HG03520 (cell line): Measurements from ENCODE around the gene PEA15.

Experiments
- ATAC-seq: cut with Tn5 transposase; IDR thresholded peaks from one replicate; pipeline ENCODE4 v1.9.1; 2021; ENCODE audit warnings: mild to moderate bottlenecking, moderate library complexity; ENCODE audit not compliant: unreplicated experiment

The PEA15 gene

GRCh38 chr1:160178731-160179130, 26.5 kb upstream of the PEA15 start:
- ATAC-seq = no peak

- no peak for ATAC-seq
Measured at GRCh38 chr1:160179336-160179735, 25.8 kb upstream of the PEA15 start.

DNA sequence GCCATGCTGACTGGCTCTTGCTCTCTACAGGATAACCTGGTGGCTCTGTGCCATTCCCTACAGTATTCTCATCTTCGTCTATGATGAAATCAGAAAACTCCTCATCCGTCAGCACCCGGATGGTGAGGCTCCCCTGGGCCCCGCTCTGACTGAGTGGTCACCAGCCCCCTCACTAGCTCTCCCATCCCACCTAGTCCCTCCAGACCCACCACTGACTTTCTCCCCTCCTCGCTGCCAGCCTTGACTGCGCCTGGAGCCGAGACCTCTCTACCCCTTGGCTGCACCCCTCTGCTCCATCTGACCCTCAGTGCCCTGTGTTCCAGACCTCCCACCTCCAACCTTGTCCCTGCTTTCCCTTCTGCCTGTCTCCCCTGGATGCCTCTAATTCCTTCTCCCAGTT, 18.9 kb upstream of the PEA15 start:
- no peak for ATAC-seq

DNA sequence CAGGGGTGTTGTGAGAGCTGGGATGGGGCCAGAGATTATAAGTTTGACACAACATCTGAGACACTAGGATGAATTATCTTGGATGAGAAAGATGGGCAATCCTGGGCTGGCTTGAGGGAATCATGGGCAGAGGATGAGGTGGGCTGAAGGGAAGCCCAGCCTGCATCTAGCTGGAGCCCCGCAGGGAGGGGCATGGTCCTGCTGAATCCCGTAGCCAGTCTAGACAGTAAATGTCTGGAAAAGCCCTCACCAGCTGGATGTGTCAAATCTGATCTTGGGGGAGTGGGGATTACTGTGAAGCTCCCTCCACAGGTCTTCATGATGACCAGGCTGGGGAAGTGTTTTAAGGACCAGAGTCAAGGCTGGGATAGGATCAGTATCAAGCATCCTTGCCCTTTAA, 18.5 kb upstream of the PEA15 start:
- no peak for ATAC-seq

GRCh38 chr1:160187407-160187806, 17.8 kb upstream of the PEA15 start:
- ATAC-seq = no peak

DNA sequence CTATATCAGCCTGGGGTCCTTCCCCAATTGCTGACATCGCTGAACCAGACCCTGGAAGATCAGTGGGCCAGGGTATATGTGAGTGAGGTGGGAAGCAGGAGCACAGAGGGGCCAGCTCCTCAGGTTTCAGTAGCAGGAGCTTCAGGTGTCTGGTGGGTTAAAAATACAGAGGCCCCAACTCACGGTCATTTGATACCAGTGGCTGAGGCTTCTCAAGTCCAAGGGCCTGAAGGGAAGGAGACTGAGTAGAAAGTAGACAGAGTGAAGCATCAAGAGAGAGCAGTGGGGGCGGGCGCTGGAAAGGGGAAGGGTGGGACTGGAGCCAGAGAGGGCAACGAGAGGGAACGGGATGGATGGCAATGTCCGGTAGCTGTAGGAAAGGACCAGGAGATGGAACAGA, 16.8 kb upstream of the PEA15 start:
- no peak for ATAC-seq

DNA sequence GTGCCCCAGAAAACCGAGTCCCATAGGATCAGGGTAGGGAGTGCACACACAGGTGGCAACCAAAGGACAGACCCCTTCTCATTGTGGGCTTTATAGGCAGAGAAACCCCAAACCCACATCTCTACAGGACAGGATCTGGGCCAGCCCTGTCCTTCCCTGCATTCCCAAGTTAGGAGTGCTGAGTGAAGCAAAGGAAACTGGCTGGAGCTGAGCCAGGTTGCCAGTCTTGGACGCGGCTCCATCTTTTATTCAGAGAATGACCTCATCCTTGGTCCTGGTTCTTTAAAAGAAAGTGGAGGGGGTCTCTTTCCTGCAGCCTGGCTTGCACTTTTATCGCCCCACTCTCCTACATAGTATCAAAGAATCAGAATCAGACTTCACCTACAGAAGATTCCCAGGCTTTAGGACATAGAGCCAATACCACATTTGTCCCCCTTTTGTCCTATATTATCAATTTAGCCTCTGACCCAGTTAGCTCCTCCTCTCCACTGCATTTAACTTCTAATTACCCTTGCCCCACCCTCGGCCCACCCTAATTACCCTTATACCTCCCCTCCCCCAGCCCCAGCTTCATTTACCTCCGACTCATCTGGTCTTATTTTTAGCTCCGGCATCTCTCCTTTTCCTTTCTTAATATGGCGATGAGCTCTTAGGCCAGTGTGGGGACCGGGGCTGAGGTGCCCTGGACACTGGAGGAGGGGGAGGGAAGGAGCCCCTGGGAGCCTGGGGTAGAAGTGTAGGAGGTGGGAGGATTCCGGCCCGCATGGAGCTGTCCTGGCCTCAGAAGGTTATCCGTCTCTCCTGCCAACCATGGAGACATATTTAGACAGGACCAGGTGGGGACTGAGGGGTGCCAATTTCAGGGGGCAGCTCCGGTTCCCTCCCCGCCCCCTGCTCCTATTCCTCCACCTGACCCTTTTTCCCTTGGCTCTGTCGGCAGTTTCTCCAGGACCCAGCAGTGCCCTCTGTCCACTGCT, 15.2 kb upstream of the PEA15 start, which contains the start of gene CASQ1:
CASQ1 (plus strand) TSS at position 927 of the 977 bp plus-strand sequence. CDS start 177 bp downstream, outside the sequence.
- ATAC-seq = no peak

DNA sequence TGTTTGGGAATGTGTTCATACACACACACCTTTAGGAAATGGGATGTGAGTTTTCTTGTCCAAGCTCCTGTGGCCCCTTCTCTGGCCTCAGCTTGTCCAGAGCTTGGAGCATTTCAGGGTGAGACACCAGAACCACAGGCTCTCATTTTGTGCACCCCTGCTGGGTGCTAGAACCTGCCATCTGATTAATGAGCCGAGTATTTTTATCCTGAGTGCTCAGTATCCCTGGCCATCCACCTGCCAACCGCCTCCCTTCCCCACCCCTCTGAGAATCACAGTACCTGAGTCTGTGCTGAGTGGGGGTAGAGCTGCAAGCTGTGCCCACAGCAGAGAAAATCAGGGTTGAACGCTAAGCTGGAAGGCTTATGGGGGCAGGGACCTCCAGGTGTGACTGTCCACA, 13.4 kb upstream of the PEA15 start:
- no peak for ATAC-seq

DNA sequence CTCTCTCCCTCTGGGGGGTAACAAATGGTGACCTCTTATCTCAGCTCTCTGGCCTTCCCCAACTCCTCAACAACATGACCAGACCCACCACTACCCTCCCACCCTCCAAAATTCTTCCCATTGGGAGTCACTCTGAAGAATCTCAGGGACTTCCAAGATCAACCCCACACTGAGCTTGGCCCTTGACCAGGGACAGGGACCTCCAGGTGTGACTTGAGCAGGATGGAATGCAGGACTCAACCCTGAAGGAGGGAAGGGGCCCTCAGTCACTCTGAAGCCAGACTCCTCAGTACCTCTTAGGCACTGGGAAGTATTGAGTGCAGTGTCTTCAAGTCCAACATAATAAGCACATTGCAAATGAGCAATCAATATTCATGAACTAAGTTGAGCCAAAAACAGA, 12.9 kb upstream of the PEA15 start:
- no peak for ATAC-seq

GRCh38 chr1:160193091-160193819, 11.9 kb upstream of the PEA15 start:
- no peak for ATAC-seq

DNA sequence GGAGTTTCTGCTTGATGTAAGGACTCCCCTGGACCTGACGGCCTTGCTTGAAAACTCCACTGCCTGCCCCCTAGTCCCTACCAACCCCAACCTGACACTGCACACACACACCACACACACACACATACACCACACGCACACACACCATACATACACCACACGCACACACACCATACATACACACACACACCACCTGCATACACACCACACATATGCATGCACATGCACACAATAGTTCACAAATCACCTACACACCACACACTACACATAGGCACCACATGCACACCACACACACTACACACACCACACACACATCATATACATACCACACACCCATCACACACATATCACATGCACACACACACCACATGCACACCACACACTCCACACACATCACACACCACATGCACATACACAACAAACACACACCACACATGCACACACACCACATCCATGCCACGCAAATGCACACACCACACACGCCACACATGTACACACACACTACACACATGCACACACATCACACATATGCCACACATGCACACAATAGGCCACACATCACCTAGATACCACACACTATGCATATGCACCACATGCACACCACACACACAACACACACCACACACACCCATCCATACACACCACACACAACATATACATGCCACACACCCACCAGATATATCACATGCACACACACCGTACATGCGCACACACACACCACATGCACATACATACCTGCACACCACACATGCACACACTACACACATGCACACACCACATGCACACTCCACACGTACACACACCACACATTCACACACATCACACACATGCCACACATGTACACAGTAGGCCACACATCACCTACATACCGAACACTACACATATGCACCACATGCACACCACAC, 11.1 kb upstream of the PEA15 start:
- no peak for ATAC-seq

GRCh38 chr1:160194737-160195059, 10.5 kb upstream of the PEA15 start:
- no peak for ATAC-seq

DNA sequence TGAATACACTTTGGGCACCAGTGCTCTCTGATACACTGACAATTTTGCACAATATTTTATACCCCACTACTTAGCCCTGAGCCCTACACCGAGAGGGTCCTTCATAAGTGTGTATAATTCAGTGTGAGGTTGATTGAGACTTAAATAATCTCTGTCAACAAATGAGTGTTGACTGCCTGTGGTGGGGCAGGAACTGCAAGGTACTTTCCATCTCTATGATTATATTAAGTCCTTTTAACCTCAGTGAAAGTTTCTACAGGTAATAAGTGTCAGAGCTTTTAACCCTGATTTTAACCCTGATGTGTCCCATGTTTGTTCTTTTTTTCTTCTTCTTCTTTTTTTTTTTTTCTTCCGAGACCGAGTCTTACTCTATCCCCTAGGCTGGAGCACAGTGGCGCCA, 9.0 kb upstream of the PEA15 start:
- ATAC-seq = no peak

GRCh38 chr1:160197231-160197630, 8.0 kb upstream of the PEA15 start:
- no peak for ATAC-seq

DNA sequence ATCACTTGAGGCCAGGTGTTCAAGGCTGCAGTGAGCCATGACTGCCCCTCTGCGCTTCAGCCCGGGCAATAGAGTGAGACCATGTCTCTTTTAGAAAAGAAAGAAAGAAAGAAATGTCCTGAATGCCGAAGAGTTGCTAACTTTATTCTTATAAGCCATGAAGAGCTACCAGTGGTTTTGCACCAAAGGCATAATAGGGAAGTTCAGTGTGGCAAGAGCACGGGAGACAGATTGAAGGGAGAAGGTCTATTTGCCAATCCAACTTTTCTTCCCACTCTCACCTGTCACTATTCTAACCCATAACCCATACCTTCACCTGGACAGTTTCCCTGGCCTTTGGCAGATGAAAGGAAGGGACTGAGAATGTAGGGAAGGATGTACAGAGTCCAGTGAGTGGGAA, 4.4 kb upstream of the PEA15 start:
- ATAC-seq = no peak

DNA sequence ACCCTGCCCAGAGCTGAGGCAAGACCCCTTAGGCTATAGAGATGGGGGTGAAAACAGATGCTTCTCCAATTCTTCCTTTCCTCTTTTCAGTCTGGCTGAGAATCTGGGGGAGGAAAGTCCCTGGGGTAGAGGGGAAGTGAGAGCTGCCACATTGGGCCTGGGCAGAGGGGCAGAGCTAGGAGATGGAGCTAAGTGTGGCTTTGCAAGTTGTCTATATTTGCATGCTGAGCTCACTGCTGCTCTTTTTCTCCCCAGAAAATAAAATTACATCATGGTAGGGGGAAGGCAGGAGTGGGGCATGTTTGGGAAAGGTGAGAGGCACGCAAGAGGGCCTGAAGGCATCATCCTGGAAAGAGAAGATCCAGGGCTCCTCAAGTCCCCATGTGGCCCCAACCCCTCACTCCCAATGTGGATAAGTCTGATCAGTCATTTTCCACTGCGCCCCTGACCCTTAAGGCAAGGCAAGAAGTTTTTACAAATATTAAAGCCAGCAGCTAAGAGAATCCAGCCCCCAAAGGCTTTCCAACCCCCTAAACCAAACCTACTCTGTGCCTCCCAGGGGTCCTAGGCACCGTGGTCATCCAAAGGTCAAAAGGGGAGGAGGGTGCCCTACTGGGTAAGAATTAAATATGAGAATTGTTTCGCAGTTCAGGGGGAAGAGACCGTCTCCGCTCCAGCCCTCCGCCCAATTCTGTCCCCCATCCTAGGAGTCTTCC, 500 bp upstream of the PEA15 start:
- peak; percentile 48 for ATAC-seq

GRCh38 chr1:160206036-160206389, 829 bp downstream of the PEA15 start:
- ATAC-seq = peak; percentile 41

DNA sequence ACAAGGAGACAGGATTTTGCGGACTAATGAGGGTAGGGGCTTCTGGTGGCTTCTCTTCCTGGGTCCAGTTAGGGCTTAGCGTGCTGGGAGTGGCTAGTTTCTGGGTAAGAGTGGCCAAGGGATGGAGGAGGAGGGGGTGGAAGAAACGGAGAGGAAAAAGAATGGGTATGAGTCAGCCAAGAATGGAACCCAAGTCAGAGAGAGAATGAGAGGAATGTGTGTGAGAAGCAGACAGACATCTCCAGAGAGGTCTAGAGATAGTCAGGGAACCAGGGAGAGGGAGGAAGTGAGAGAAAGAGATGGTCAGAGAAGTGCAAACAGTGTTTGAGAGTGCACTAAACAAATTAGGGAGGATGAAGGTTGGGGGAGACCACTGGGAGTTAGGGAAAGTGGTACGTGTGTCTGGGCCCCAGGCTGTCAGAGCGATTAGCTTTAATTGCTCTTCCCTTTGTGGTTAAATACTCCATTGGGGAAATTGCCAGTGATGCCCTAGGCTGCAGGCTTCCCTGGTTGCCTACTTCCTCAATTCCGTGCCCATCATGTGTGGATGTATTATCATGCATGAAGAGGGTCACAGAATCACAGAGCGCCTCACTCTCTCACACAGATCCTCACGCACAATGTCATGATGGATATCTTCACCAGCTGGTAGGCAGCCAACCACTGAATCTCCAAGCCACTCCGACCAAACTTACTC, 1.4 kb downstream of the PEA15 start:
- no peak for ATAC-seq

GRCh38 chr1:160207118-160207650, 2.0 kb downstream of the PEA15 start:
- ATAC-seq = no peak
